WI38 (cell line): ENCODE data around the gene KIAA0825.

Source experiments
- H3K4me3 ChIP-seq: 2 replicates; pipeline ENCODE4 v1.5.1; 2011; ENCODE audit warnings: low read depth, mild to moderate bottlenecking, control low read depth, low read length
- CTCF ChIP-seq: IDR thresholded peaks from 2 replicates; pipeline ENCODE4 v1.5.1; 2012; ENCODE audit warnings: low read depth, mild to moderate bottlenecking, control low read depth, low read length

Gene KIAA0825

GRCh38 chr5:94103514-94104245, 514.7 kb downstream of the KIAA0825 start:
- no peak for TF ChIP-seq CTCF
- no peak overlapping the region for H3K4me3 ChIP-seq
